HL-60 (cell line): Measurements from ENCODE around the gene SOWAHA.

Source experiments
- DNase-seq, 2 experiments: peaks; one replicate each; pipeline ENCODE4 v3.0.0-alpha.2; 2010 to 2020; ENCODE audit warnings: low read depth in 1 of 2, low spot score in 1 of 2
- H3K27ac ChIP-seq: fragments of 250-450 bp; sonication (Bioruptor Pico); replicated peaks from 2 replicates; pipeline ENCODE4 v1.5.1; 2020; ENCODE audit warnings: mild to moderate bottlenecking, moderate library complexity
- H3K27me3 ChIP-seq: fragments of 250-450 bp; sonication (Bioruptor Pico); 2 replicates; pipeline ENCODE4 v1.5.1; 2021; ENCODE audit warnings: mild to moderate bottlenecking, moderate library complexity; ENCODE audit not compliant: insufficient read depth, poor library complexity, severe bottlenecking
- H3K4me3 ChIP-seq: replicated peaks from 2 replicates; pipeline ENCODE4 v1.5.1; 2011; ENCODE audit warnings: mild to moderate bottlenecking, control low read depth, low read length; ENCODE audit not compliant: insufficient read depth
- GABPA ChIP-seq: IDR thresholded peaks from 2 replicates; pipeline ENCODE4 v1.6.1; 2012; ENCODE audit warnings: low read depth
- POLR2AphosphoS5 ChIP-seq: IDR thresholded peaks from 2 replicates; pipeline ENCODE4 v1.6.1; 2012; ENCODE audit warnings: low read depth
- SPI1 ChIP-seq: IDR thresholded peaks from 2 replicates; pipeline ENCODE4 v1.6.1; 2012; ENCODE audit warnings: low read depth, mild to moderate bottlenecking, borderline replicate concordance
- TF ChIP-seq, protein P1 (sequence below): IDR thresholded peaks from one replicate; pipeline ENCODE4 v1.5.1; 2011; ENCODE audit warnings: low read length, control low read depth, inconsistent platforms; ENCODE audit not compliant: insufficient read depth
- TF ChIP-seq, protein P2 (sequence below): IDR thresholded peaks from 2 replicates; pipeline ENCODE4 v1.6.1; 2012; ENCODE audit warnings: low read depth; ENCODE audit not compliant: insufficient replicate concordance

SOWAHA gene

DNA sequence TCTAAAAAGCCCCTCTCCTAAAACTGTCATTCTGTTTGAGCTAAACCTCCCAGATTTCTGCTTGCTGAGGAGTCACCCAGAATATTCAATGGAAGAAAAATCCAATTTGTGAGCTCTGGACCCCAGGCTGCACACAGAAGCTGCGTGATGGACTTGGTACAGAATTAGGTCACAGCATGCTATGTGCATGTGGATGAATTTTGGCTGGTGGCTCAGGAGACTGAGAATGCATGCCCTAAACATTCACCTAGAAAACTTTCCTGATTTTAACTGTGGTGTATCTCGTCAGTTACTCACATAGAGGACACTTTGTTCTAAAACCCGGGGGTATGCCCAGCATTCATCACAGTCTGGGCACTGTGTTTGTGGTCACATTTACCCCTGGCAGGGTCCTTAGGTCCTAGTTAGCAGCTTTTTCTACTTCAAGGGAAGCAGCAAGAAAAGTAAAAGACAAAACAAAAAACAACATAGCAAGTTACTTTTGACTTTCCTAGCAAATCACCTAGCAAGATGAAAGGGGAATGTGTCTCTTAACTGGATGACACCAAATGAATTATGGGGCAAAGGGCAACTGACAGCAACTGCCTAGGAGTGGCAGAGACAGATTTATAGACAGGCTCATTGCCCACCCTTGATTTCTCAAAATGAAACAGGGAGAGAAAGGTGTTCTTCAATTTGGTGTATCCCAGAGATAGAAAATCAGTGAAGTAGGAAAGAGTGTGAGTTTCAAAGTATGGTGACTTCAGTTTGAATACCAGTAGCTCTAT lies 25.6 kb downstream of the SOWAHA start:
- Histone ChIP-seq H3K27ac (no peak overlapping the region), H3K27me3 (no peaks in the 10 kb centered on the region), H3K4me3 (no peak overlapping the region)
- DNase-seq = no peak
- TF ChIP-seq, protein P1, sequence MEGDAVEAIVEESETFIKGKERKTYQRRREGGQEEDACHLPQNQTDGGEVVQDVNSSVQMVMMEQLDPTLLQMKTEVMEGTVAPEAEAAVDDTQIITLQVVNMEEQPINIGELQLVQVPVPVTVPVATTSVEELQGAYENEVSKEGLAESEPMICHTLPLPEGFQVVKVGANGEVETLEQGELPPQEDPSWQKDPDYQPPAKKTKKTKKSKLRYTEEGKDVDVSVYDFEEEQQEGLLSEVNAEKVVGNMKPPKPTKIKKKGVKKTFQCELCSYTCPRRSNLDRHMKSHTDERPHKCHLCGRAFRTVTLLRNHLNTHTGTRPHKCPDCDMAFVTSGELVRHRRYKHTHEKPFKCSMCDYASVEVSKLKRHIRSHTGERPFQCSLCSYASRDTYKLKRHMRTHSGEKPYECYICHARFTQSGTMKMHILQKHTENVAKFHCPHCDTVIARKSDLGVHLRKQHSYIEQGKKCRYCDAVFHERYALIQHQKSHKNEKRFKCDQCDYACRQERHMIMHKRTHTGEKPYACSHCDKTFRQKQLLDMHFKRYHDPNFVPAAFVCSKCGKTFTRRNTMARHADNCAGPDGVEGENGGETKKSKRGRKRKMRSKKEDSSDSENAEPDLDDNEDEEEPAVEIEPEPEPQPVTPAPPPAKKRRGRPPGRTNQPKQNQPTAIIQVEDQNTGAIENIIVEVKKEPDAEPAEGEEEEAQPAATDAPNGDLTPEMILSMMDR = no peak
- TF ChIP-seq GABPA = no peak
- TF ChIP-seq, protein P2, sequence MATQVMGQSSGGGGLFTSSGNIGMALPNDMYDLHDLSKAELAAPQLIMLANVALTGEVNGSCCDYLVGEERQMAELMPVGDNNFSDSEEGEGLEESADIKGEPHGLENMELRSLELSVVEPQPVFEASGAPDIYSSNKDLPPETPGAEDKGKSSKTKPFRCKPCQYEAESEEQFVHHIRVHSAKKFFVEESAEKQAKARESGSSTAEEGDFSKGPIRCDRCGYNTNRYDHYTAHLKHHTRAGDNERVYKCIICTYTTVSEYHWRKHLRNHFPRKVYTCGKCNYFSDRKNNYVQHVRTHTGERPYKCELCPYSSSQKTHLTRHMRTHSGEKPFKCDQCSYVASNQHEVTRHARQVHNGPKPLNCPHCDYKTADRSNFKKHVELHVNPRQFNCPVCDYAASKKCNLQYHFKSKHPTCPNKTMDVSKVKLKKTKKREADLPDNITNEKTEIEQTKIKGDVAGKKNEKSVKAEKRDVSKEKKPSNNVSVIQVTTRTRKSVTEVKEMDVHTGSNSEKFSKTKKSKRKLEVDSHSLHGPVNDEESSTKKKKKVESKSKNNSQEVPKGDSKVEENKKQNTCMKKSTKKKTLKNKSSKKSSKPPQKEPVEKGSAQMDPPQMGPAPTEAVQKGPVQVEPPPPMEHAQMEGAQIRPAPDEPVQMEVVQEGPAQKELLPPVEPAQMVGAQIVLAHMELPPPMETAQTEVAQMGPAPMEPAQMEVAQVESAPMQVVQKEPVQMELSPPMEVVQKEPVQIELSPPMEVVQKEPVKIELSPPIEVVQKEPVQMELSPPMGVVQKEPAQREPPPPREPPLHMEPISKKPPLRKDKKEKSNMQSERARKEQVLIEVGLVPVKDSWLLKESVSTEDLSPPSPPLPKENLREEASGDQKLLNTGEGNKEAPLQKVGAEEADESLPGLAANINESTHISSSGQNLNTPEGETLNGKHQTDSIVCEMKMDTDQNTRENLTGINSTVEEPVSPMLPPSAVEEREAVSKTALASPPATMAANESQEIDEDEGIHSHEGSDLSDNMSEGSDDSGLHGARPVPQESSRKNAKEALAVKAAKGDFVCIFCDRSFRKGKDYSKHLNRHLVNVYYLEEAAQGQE = no peak
- no peak for TF ChIP-seq POLR2AphosphoS5
- no peak for TF ChIP-seq SPI1

DNA sequence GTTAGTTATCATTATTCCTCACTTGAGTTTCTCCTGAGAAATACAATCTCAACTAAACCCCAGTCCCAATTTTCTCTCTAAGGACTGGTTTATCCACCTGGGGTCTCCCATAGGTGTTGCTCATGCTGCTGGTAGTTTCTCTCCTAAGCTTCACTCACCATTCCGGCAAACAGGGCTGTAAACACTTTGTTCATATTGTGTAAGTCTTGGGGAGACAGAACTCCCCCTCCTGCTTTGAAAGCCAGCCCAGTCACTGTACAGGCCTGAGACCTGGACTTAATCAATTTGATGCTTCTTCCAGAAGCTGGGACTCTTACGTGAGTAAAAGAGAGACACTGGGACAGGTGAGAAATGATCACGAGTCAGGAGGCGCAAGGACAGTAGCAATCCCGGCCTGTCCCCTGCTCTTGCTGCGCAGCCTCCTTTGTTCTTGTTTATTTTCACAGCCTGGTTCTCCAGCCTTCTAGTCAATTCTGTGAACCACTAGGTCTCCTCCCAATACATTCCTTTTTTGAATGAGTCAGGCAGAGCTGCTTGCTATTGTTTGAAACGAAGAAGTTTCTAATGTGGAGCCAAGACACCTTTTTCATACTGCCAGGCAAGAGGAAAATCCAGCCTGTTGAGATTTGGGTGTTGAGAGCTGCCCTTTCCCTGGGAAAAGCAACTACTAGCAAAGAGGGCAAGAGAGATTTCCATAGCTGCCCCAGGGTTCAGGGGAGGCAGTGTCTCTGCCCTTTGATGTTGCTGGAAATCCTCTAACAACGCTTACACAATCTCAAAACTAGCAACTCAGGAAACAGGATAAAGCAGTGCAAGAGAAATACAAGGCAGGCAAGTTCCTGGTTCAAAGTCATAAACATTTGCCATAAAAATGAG lies 26.6 kb downstream of the SOWAHA start:
- Histone ChIP-seq H3K27me3 (no peaks in the 10 kb centered on the region), H3K27ac (no peak overlapping the region), H3K4me3 (no peak overlapping the region)
- DNase-seq = no peak
- TF ChIP-seq GABPA (no peak), SPI1 (no peak), POLR2AphosphoS5 (no peak)
- TF ChIP-seq, protein P1 = no peak
- TF ChIP-seq, protein P2 = no peak

DNA sequence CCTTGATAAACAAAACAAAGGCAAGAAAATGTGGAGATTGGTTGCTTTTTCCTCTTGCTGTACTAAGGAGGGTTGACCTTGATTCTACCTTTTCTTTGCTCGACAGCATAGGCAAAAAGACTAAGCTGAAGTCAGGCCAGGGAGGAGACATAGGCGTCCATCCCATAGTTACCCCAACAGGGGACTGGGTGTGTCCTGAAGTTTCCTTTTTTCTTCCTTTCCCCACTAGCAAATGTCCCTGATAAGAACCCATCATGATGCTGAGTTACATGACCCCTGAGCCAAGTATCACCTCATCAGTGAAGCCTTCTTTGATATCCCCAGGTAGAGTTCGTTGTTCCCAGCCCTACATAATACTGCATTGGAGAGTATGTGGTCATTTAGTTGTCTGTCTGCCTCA lies 27.2 kb downstream of the SOWAHA start:
- Histone ChIP-seq H3K4me3 (no peak overlapping the region), H3K27ac (no peak overlapping the region), H3K27me3 (no peaks in the 10 kb centered on the region)
- TF ChIP-seq POLR2AphosphoS5 (no peak), SPI1 (no peak), GABPA (no peak)
- TF ChIP-seq, protein P2 = no peak
- TF ChIP-seq, protein P1 = no peak
- DNase-seq = no peak
